ENCODE data around the gene TRAK1.

The TRAK1 gene

GRCh38 chr3:42262525-42262924 is 171.4 kb downstream of the TRAK1 start:
- DNase-seq, result no peak

GRCh38 chr3:42263354-42264346 is 172.5 kb downstream of the TRAK1 start:
- no peak for DNase-seq

- no peak for DNase-seq
Observed at GRCh38 chr3:42264399-42265058, 173.4 kb downstream of the TRAK1 start.

GRCh38 chr3:42265059-42265991 is 174.2 kb downstream of the TRAK1 start:
- DNase-seq, result no peak

GRCh38 chr3:42266085-42266484 is 174.9 kb downstream of the TRAK1 start, which contains the start of gene CCK:
Gene CCK (minus strand): TSS chr3:42266185. CDS start chr3:42263630, 2,555 bp downstream.
- DNase-seq, result no peak

GRCh38 chr3:42267878-42268277 is 176.7 kb downstream of the TRAK1 start:
- DNase-seq, result no peak

GRCh38 chr3:42269647-42270046 is 178.5 kb downstream of the TRAK1 start:
- DNase-seq, result no peak

GRCh38 chr3:42270561-42270960 is 179.4 kb downstream of the TRAK1 start:
- no peak for DNase-seq

- no peak for DNase-seq
Observed at GRCh38 chr3:42271786-42272185, 180.6 kb downstream of the TRAK1 start.

GRCh38 chr3:42273361-42273760 is 182.2 kb downstream of the TRAK1 start:
- DNase-seq, result no peak

- DNase-seq, result no peak
Observed at GRCh38 chr3:42274266-42274665, 183.1 kb downstream of the TRAK1 start.

GRCh38 chr3:42275217-42275616 is 184.1 kb downstream of the TRAK1 start:
- DNase-seq, result no peak

All from NCI-H510A (cell line).